ENCODE data around the gene TRIM71.

GRCh38 chr3:32856901-32857507, 39.2 kb downstream of the TRIM71 start:
- no peak for TF ChIP-seq CTCF (IDR thresholded peaks at IDR 0.05)
- TF ChIP-seq NR2C2 (CRISPR knock-in tag; IDR thresholded peaks at IDR 0.05): no peak
- no peak for TF ChIP-seq USF2 (CRISPR knock-in tag; IDR thresholded peaks at IDR 0.05)
- TF ChIP-seq ZNF138 (CRISPR knock-in tag; conservative IDR thresholded peaks at IDR 0.05): no peak
- TF ChIP-seq JUN (CRISPR knock-in tag; IDR thresholded peaks at IDR 0.05): no peak
